GM12872 (cell line): ENCODE measurements around the gene RNF223.

Source experiments
- CTCF ChIP-seq: IDR thresholded peaks from 3 replicates; pipeline ENCODE4 v1.5.1; 2011; ENCODE audit warnings: low read depth, mild to moderate bottlenecking, low read length, moderate library complexity; ENCODE audit not compliant: insufficient read depth

RNF223 gene

GRCh38 chr1:1075148-1075935 is 1.2 kb upstream of the RNF223 start:
- TF ChIP-seq CTCF: no peak

GRCh38 chr1:1074631-1075147 is 583 bp upstream of the RNF223 start:
- TF ChIP-seq CTCF: no peak

GRCh38 chr1:1072849-1073742 is 1.0 kb downstream of the RNF223 start:
- no peak for TF ChIP-seq CTCF

- no peak for TF ChIP-seq CTCF
These were observed 1.7 kb downstream of the RNF223 start for GRCh38 chr1:1072299-1072848.

- TF ChIP-seq CTCF: no peak
These were observed 2.4 kb downstream of the RNF223 start for GRCh38 chr1:1071486-1072298.

GRCh38 chr1:1069711-1070676 is 4.1 kb downstream of the RNF223 start:
- no peak for TF ChIP-seq CTCF
